Coronary artery (tissue), 2 donors: ENCODE measurements around the gene PNISR.

ENCODE experiments used
- DNase-seq: peaks from one replicate; pipeline ENCODE4 v3.0.0-alpha.2; 2017; ENCODE audit warnings: low spot score
- H3K27ac ChIP-seq, 2 donors: fragments of 200-600 bp; sonication (generic); one replicate each; pipeline ENCODE4 v1.5.1; 2016 to 2019
- H3K4me3 ChIP-seq: fragments of 200-600 bp; sonication (generic); 2 replicates; pipeline ENCODE4 v1.5.1; 2016; ENCODE audit warnings: mild to moderate bottlenecking, moderate library complexity
- TF ChIP-seq, protein P1 (sequence below): fragments of 200-600 bp; sonication (generic); IDR thresholded peaks from one replicate; pipeline ENCODE4 v1.5.1; 2019; ENCODE audit warnings: antibody characterized with exemption

Gene PNISR

DNA sequence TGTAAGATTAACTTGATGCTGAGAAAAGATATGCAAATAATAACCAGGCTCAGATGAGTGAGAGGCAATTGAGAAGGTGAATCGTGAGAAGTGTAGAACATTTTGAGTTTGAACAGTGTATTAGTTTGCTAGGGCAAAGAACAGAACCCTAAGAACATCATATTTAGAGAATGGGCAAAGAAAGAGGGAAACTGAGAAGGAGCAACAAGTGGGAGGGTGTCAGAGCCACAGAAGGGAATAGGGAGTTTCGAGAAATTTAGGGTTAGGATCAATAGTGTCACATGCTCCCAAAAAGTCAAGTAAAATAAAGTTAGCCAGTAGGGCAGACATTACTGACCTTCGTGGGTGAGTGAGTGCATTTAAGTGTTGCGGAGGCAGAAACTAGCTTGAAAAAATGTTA, 70.1 kb downstream of the PNISR start:
- H3K27ac ChIP-seq = no peak overlapping the region
- no peak for DNase-seq
- TF ChIP-seq, protein P1, sequence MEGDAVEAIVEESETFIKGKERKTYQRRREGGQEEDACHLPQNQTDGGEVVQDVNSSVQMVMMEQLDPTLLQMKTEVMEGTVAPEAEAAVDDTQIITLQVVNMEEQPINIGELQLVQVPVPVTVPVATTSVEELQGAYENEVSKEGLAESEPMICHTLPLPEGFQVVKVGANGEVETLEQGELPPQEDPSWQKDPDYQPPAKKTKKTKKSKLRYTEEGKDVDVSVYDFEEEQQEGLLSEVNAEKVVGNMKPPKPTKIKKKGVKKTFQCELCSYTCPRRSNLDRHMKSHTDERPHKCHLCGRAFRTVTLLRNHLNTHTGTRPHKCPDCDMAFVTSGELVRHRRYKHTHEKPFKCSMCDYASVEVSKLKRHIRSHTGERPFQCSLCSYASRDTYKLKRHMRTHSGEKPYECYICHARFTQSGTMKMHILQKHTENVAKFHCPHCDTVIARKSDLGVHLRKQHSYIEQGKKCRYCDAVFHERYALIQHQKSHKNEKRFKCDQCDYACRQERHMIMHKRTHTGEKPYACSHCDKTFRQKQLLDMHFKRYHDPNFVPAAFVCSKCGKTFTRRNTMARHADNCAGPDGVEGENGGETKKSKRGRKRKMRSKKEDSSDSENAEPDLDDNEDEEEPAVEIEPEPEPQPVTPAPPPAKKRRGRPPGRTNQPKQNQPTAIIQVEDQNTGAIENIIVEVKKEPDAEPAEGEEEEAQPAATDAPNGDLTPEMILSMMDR = no peak
- no peak overlapping the region for H3K4me3 ChIP-seq

DNA sequence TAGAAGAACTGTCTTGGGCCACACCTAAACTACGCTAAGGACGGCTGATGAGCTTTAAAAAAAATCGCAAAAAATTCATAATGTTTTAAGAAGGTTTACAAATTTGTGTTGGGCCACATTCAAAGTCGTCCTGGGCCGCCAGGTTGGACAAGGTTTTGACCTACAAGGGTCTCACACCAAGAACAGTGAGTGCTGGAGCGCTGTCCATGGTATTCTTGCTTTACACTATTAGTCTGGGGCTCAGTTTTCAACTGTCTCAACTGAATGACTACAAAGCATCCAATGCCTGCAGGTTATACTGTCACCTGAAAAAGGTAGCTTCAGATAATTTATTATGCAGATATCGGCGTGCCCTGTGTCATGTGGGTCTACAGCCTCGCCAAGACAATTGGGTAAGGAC, 72.0 kb downstream of the PNISR start:
- no peak for DNase-seq
- TF ChIP-seq, protein P1 = no peak
- Histone ChIP-seq H3K27ac (no peak overlapping the region), H3K4me3 (no peak overlapping the region)

DNA sequence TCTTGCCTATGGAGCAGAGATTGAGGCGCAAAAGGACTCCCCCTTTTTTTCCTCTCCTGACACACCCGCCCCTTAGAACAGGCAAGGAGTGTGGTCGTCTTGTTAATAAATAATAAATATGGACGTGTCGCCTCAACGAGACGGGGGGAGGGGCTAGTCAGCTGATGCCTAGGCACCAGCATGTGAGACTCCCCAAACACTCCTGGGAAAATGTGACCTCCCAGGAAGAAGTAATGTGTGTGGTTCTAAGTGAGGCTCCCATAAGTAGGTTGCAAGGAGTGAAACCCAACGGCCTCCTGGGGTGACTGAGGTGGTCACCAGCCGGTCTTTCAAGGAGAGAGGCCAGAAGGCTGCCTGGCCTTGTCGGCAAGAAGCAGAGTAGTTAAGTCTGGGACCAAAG, 74.5 kb downstream of the PNISR start:
- Histone ChIP-seq H3K4me3 (no peak overlapping the region), H3K27ac (no peak overlapping the region)
- DNase-seq = no peak
- TF ChIP-seq, protein P1 = no peak

DNA sequence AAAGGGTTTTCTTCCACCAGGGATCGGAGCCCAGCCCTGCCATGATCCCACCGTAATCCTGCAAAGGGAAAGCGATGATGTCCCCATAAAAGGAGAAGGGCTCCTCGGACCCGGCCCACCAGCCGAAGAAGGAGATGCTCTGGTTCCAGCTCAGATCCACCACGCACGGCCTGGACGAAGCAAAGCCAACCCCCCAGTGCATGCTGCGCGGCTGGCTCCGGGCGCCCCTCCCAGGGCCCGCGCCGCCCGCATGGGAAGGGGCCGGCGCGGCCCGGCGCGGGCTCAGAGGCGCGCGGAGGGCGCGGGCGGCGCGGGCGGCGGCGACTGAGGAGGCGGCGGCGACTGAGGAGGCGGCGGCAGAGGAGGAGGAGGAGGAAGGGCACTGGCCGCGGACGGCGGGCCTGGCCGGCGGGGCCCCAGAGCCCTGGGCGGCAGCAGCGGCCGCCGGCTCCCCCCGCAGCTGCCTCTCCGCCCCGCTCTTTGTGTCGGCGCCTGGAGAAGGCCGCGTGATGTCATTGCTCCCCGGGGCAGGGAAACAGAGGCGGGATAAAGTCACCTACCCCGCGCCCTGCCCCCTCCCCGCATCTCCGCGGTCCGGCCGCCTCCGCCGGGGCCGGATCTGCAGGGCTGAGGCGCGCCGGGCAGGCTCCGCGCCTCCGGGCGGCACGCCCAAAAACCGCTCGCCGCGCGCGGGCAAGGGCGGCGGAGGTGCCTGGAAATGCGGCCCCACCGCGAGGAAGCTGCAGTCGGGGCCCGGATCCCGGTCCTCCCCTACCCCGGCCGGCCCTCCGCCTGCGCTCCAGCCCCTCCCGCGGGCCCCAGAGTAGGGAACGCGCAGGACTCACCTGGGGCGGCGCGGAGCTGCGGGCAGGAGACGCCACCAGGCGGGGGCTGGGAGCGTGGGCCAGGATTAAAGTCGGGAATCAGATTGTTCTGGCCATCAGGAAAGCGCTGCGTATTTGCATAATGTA, 75.7 kb downstream of the PNISR start, which contains the start of gene FAXC:
Gene FAXC (minus strand): TSS at position 504 of the 971 bp plus-strand sequence. CDS start 302 bp downstream, at position 202.
- TF ChIP-seq, protein P1 = no peak
- no peak for DNase-seq
- Histone ChIP-seq H3K27ac (peak within 1 kb of the TSS; percentile 54 to 82), H3K4me3 (peak within 1 kb of the TSS; percentile 91)

DNA sequence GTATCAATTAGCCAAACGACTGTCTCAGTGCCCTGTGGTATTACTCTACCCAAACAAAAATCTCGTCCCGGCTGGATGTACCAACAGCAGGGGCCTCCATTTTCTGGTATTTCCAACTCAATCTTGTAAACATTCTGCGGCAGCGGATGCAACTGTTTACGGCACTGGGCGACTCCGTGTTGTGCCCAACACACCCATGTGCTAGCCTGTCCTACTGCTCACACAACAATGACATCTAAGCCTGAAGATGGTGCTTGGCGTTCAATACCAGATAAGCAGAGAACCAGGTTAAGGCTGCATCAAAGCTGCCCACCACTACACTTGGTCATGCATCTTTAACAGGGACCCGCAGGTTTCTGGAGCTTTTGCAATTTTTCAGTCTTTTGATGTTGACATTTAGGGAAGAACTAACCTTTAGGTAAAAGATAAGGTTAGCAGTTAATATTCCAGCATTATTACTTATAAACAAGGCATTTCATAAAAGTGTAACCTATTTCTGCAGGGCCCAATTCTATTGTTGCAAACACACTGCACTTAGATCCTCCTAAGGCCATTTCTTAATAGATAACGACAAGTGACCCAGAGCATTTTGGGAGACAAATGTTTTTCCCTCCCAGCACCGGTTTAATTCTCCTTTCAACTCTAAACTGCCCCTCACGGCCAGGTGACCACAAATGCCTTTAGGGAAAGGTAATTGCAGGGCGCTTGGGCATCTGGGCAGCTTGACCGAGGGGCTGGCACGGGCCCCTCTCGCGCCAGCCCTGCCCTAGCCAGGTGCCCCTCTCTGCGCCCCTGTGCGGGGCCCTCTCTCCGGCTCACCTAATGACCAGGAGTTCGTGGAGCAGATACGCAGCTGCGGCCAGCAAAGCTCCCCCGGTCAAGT, 76.6 kb downstream of the PNISR start:
- no peak for DNase-seq
- peak overlapping the region; percentile 20 to 82 for H3K27ac ChIP-seq
- TF ChIP-seq, protein P1 = no peak
- peak overlapping the region; percentile 91 for H3K4me3 ChIP-seq
